ENCODE results near the gene INHBE. TPM values are rescaled to one million over a fixed set of nuclear protein-coding genes. Genes with fewer than 3 reads are reported as not detected.

The INHBE gene
- total and polyA plus RNA-seq, 2 of the 8 experiments (the other 6 are each of a cell fraction or from before 2014, with no cell fraction given) = 10.2 to 18.8 TPM

GRCh38 chr12:57418255-57418654 lies 36.9 kb upstream of the INHBE start (continued):
- TF ChIP-seq ATF2 (IDR thresholded peaks at IDR 0.05; ENCODE audit: low read length) (no peak), BCL11A (IDR thresholded peaks at IDR 0.05; ENCODE audit: low read depth in 2 of 2, low read length in 2 of 2) (no peak), TAF7 (optimal IDR thresholded peaks at IDR 0.05; ENCODE audit: borderline replicate concordance, low read depth, low read length) (no peak), SAP30 (IDR thresholded peaks at IDR 0.05; ENCODE audit: insufficient read depth, insufficient replicate concordance, low read length) (no peak), TBP (IDR thresholded peaks at IDR 0.05; ENCODE audit: low read depth, low read length) (no peak)
